Thyroid gland (tissue), 4 donors: ENCODE measurements around the gene RASA1. TPM values are rescaled to one million over a fixed set of nuclear protein-coding genes. Genes with fewer than 3 reads are reported as not detected.

Experiments
- DNase-seq, 2 donors: peaks; one replicate each; pipeline ENCODE4 v3.0.0-alpha.2; 2019
- H3K27ac ChIP-seq, 3 donors: fragments of 200-600 bp; sonication (generic); 1 replicate in 2 of 3; 2 replicates in 1 of 3; pipeline ENCODE4 v1.5.1; 2016 to 2019; ENCODE audit warnings: mild to moderate bottlenecking in 1 of 3, moderate library complexity in 1 of 3
- H3K27me3 ChIP-seq: fragments of 200-600 bp; sonication (generic); one replicate; pipeline ENCODE4 v1.5.1; 2019
- H3K36me3 ChIP-seq, 2 donors: fragments of 200-600 bp; sonication (generic); one replicate each; pipeline ENCODE4 v1.5.1; 2016 to 2019
- H3K4me1 ChIP-seq, 2 donors: fragments of 200-600 bp; sonication (generic); one replicate each; pipeline ENCODE4 v1.5.1; 2017 to 2019
- H3K4me3 ChIP-seq, 3 donors: fragments of 200-600 bp; sonication (generic); replicated peaks in 1 of 3; 1 replicate in 2 of 3; 2 replicates in 1 of 3; pipeline ENCODE4 v1.5.1; 2016; ENCODE audit warnings: mild to moderate bottlenecking in 1 of 3
- H3K9me3 ChIP-seq: fragments of 200-600 bp; sonication (generic); one replicate; pipeline ENCODE4 v1.5.1; 2017
- POLR2A ChIP-seq, 2 donors: fragments of 450-650 bp; IDR thresholded peaks; one replicate each; pipeline ENCODE4 v1.6.1; 2017; ENCODE audit warnings: antibody characterized with exemption in 2 of 2, mild to moderate bottlenecking in 2 of 2, moderate library complexity in 1 of 2
- WGBS, 2 donors: methylation state at CpG; one replicate each; pipeline ENCODE4 v1.1.5; 2017; 5-methylcytosine and 5-hydroxymethylcytosine counted together
- intact Hi-C: fragments of 100-400 bp; cut with DNase I; formaldehyde crosslinking; loops from one replicate; pipeline ENCODE4 v1.15.1; 2023
- total RNA-seq, 4 donors: library from RNA; depleted of rRNA; stranded (reverse); fragments of >200 nt; gene quantifications; one replicate each; pipeline ENCODE4 v1.2.3, GENCODE V29; 2016
- TF ChIP-seq, protein P1 (sequence below), 6 experiments: fragments of 200-600 bp in 3 of 6; fragments of 450-650 bp in 3 of 6; sonication (generic) in 3 of 6; IDR thresholded peaks; one replicate each; pipeline ENCODE4 v1.5.1; 2016 to 2019; ENCODE audit warnings: antibody characterized with exemption in 6 of 6, mild to moderate bottlenecking in 2 of 6, inconsistent platforms in 1 of 6, moderate library complexity in 1 of 6

The RASA1 gene
- total RNA-seq, 4 donors from 2014 or later = 45.2 to 57.1 (median 52.8) TPM

DNA sequence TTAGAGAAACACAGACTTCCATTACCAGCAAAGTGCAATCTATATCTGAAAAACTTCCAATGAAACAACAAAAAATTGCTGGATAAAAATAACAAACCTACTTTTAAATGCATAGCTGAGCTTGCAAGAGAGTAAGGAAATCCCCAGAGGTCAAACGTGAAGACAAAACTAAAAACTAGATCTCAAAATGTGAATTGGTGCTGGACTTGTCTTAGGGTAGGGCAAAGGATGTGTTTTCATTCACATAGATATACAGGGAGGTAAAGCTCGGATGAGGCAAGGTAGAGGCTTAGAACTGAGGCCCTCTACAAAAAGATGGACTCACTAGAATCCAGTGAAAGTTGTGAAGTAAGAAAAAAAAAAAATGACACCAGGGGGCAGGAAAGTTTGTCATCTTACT is 13.6 kb upstream of the RASA1 start:
- intact Hi-C loops = no loop called here
- no peaks in the 10 kb centered on the region for H3K36me3 ChIP-seq
- no peak overlapping the region for H3K27ac ChIP-seq
- DNase-seq = no peak
- H3K27me3 ChIP-seq = no peaks in the 10 kb centered on the region
- 56 to 58% methylated on average over 2 of the region's 2 CpGs for WGBS, 2 donors
- H3K4me1 ChIP-seq = no peaks in the 10 kb centered on the region
- no peak overlapping the region for H3K4me3 ChIP-seq
- TF ChIP-seq, protein P1, sequence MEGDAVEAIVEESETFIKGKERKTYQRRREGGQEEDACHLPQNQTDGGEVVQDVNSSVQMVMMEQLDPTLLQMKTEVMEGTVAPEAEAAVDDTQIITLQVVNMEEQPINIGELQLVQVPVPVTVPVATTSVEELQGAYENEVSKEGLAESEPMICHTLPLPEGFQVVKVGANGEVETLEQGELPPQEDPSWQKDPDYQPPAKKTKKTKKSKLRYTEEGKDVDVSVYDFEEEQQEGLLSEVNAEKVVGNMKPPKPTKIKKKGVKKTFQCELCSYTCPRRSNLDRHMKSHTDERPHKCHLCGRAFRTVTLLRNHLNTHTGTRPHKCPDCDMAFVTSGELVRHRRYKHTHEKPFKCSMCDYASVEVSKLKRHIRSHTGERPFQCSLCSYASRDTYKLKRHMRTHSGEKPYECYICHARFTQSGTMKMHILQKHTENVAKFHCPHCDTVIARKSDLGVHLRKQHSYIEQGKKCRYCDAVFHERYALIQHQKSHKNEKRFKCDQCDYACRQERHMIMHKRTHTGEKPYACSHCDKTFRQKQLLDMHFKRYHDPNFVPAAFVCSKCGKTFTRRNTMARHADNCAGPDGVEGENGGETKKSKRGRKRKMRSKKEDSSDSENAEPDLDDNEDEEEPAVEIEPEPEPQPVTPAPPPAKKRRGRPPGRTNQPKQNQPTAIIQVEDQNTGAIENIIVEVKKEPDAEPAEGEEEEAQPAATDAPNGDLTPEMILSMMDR (IDR thresholded peaks at IDR 0.05) = no peak
- no peak for TF ChIP-seq POLR2A (IDR thresholded peaks at IDR 0.05)
- no peaks in the 10 kb centered on the region for H3K9me3 ChIP-seq

DNA sequence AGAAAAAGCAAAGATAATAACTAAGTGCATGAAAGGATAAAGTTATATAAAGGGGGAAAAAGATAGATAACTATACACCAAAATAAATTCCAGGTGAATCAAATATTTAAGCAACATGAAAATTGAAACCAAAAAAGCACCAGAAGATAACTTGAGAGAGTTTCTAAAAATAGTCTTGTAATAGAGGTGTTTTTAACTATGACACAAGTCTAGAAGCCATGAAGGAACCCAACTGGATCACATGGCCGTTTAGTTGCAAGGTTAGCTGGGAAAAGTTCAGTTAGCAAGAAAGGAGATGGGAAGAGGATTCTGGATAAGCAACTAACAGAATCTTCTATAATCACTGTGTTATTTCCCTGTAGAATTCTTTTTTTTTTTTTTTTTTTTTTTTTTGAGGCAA is 9.2 kb upstream of the RASA1 start:
- TF ChIP-seq, protein P1 (IDR thresholded peaks at IDR 0.05) = no peak
- no peak for TF ChIP-seq POLR2A (IDR thresholded peaks at IDR 0.05)
- Histone ChIP-seq H3K27ac (no peak overlapping the region), H3K36me3 (no peaks in the 10 kb centered on the region), H3K4me3 (no peak overlapping the region), H3K4me1 (peaks cover 0 to 4% of the 10 kb centered on the region in 2 donors), H3K9me3 (no peaks in the 10 kb centered on the region), H3K27me3 (no peaks in the 10 kb centered on the region)
- no peak for DNase-seq
- intact Hi-C loops = no loop called here
- 94 to 95% methylated on average over 1 of the region's 1 CpG for WGBS, 2 donors

DNA sequence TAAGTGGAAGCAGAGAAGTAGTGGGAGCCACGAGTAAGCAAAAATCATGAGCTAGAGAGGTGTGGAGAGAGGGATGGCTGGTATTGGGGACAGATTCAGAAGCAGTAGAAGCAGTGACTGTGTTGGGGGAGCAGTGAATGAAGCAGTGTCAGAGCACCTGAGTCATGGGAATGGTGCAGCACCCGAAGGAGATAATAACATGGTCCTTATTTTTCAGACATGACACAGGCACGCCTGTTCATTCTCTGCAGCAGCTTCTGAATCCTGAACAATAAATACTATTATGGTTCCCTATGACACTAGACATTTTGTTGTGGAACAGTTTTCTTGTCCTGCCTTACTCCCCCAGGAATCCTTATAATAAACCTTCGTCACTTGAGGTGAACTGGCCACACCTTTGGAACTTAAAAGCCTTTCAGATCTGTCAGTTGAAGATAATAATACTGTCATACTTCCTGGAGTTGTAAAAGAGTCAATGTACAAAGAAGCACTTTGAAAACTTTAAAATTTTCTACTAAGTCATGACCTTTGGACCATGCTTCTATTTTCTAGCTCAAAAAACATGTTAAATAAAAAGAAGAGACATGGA is 7.0 kb upstream of the RASA1 start:
- no peak overlapping the region for H3K4me3 ChIP-seq
- H3K4me1 ChIP-seq = peaks cover 0 to 4% of the 10 kb centered on the region in 2 donors
- DNase-seq = no peak
- H3K9me3 ChIP-seq = no peaks in the 10 kb centered on the region
- 79 to 83% methylated on average over 4 of the region's 4 CpGs for WGBS, 2 donors
- no peak for TF ChIP-seq POLR2A (IDR thresholded peaks at IDR 0.05)
- TF ChIP-seq, protein P1 (IDR thresholded peaks at IDR 0.05) = no peak
- no peaks in the 10 kb centered on the region for H3K36me3 ChIP-seq
- no peaks in the 10 kb centered on the region for H3K27me3 ChIP-seq
- intact Hi-C loops = loop anchor here (10.0 kb wide), 1 partner anchor 134 kb away; no protein-coding TSS in a partner anchor
- no peak overlapping the region for H3K27ac ChIP-seq

DNA sequence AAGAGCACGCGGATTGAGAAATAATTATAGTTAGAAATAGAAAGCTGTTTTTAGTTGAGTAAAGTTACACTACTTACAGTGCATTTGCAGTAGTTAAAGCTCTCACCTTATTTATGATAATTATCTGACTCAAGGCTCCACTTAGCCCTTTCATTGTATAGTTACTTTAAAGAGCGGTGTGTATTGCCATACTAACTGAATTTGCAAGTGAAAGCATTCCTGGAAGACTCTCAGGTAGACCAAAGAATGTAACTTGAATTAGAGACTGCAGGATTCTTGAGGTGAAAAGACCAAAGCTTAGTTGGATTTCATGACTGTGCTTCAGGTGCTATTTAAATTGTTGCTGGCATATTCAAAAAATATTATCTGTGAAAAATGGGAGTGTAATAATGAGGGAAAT is 4.2 kb upstream of the RASA1 start:
- no peak overlapping the region for H3K4me3 ChIP-seq
- DNase-seq = no peak
- H3K27ac ChIP-seq = no peak overlapping the region
- WGBS, 2 donors = 79 to 85% methylated on average over 3 of the region's 3 CpGs
- H3K36me3 ChIP-seq = no peaks in the 10 kb centered on the region
- peaks cover 0 to 4% of the 10 kb centered on the region in 2 donors for H3K4me1 ChIP-seq
- H3K9me3 ChIP-seq = no peaks in the 10 kb centered on the region
- intact Hi-C loops = loop anchor here (10.0 kb wide), 1 partner anchor 131 kb away; no protein-coding TSS in a partner anchor
- no peaks in the 10 kb centered on the region for H3K27me3 ChIP-seq
- no peak for TF ChIP-seq POLR2A (IDR thresholded peaks at IDR 0.05)
- TF ChIP-seq, protein P1 (IDR thresholded peaks at IDR 0.05) = no peak

DNA sequence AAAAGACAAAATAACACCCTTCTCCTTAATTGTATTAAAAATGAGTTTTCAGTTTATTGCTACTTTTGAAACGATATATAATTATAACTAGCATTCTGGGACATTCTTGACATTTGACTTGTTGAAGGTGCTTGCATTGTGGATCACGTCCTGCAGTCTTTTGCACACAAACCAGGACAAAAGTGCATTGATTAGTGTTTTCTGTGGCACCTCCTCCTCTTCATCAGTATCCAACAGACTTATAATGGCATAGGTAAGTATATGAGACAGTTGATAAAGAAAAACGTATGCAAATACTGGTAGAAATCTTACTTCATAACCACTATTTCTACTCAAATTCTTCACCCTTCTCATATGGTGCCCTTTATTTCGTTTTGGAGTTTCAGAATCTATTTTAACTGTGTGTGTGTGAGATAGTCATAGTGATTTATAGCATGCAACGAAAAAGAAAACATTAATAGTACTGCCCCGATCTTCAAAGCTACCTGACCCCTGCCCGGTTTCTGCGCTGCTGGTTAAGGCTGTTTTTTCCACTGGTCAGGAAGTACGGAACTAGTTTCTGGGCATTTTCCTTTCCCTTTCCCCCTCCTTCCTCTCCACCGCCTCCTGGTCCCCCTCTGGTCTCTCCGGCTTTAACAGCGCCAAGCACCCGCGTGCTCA is 639 bp upstream of the RASA1 start:
- Histone ChIP-seq H3K4me3 (peak overlapping the region; percentile 11 to 84 (median 62)), H3K27me3 (no peaks in the 10 kb centered on the region), H3K36me3 (no peaks in the 10 kb centered on the region), H3K4me1 (peaks cover 8 to 16% of the 10 kb centered on the region in 2 donors), H3K27ac (peak overlapping the region; percentile 87 to 96 (median 94)), H3K9me3 (no peaks in the 10 kb centered on the region)
- TF ChIP-seq, protein P1 (IDR thresholded peaks at IDR 0.05) = peak in 1 of 6 experiments; percentile 7
- TF ChIP-seq POLR2A (IDR thresholded peaks at IDR 0.05) = no peak
- WGBS, 2 donors = 10 to 11% methylated on average over 14 of the region's 14 CpGs
- no peak for DNase-seq
- intact Hi-C loops = loop anchor here (10.0 kb wide), 1 partner anchor 128 kb away; no protein-coding TSS in a partner anchor
